Heart left ventricle (tissue), 16 donors: ENCODE measurements around the gene NPAS2. TPM values are rescaled to one million over a fixed set of nuclear protein-coding genes. Genes with fewer than 3 reads are reported as not detected.

Source experiments
- ATAC-seq, 4 donors: fragments of 200-7000 bp; cut with Tn5 transposase; one replicate each; pipeline ENCODE4 v1.9.1; 2020 to 2022; ENCODE audit warnings: moderate library complexity in 4 of 4, mild to moderate bottlenecking in 3 of 4, moderate number of reproducible peaks in 1 of 4
- DNase-seq, 5 donors: peaks; one replicate each; pipeline ENCODE4 v3.0.0-alpha.2; 2020
- H3K27ac ChIP-seq, 12 donors: fragments of 200-600 bp; sonication (generic) in 4 of 12; one replicate each; pipeline versions ENCODE4 v1.5.0 to v1.8.0; 2016 to 2022; ENCODE audit warnings: mild to moderate bottlenecking in 2 of 12
- H3K27me3 ChIP-seq, 9 donors: fragments of 200-600 bp; sonication (generic) in 2 of 9; one replicate each; pipeline versions ENCODE4 v1.5.1 to v1.8.0; 2016 to 2022; ENCODE audit warnings: mild to moderate bottlenecking in 3 of 9
- H3K36me3 ChIP-seq, 9 donors: fragments of 200-600 bp; sonication (generic) in 2 of 9; one replicate each; pipeline versions ENCODE4 v1.5.0 to v1.8.0; 2018 to 2022; ENCODE audit warnings: mild to moderate bottlenecking in 2 of 9
- H3K4me1 ChIP-seq, 12 donors: fragments of 200-600 bp; sonication (generic) in 4 of 12; one replicate each; pipeline versions ENCODE4 v1.5.0 to v1.8.0; 2016 to 2022; ENCODE audit warnings: mild to moderate bottlenecking in 3 of 12
- H3K4me3 ChIP-seq, 12 donors: fragments of 200-600 bp; sonication (generic) in 4 of 12; one replicate each; pipeline versions ENCODE4 v1.5.0 to v1.8.0; 2017 to 2022; ENCODE audit warnings: mild to moderate bottlenecking in 9 of 12, moderate library complexity in 4 of 12
- H3K9me3 ChIP-seq, 12 donors: fragments of 200-600 bp; sonication (generic) in 4 of 12; one replicate each; pipeline versions ENCODE4 v1.5.0 to v1.8.0; 2016 to 2022; ENCODE audit warnings: mild to moderate bottlenecking in 1 of 12
- POLR2A ChIP-seq, 2 donors: fragments of 450-650 bp; IDR thresholded peaks; one replicate each; pipeline ENCODE4 v1.6.1; 2017; ENCODE audit warnings: antibody characterized with exemption in 2 of 2, mild to moderate bottlenecking in 2 of 2, moderate library complexity in 2 of 2
- WGBS, 4 donors: extraction: QIAGEN DNeasy Blood & Tissue Kit in 2 of 4; methylation state at CpG; one replicate each; pipeline versions ENCODE4 v1.1.5 to v1.1.7; 2013 to 2018; 5-methylcytosine and 5-hydroxymethylcytosine counted together
- intact Hi-C, 10 donors: fragments of 100-400 bp; cut with DNase I; formaldehyde crosslinking; loops; one replicate each; pipeline versions ENCODE4 v1.11.1 to v1.14.2; 2022
- polyA plus RNA-seq, 2 donors: library from polyadenylated mRNA; stranded (reverse); fragments of 200-250 nt; gene quantifications; one replicate each; pipeline ENCODE4 v1.2.3, GENCODE V29; 2013
- total RNA-seq, 9 donors: library from RNA; depleted of rRNA in 2 of 9; stranded (reverse); fragments of >200 nt in 2 of 9; fragmentation: NEBNext Ultra II Directional in 3 of 9; extraction: Animal tissue kit (Norgen Biotek cat#: 25700) in 3 of 9; gene quantifications; one replicate each; pipeline versions ENCODE4 v1.1.0 to v1.2.4, GENCODE V29; 2016 to 2023
- TF ChIP-seq, protein P1 (sequence below), 12 donors: fragments of 200-600 bp; sonication (generic) in 4 of 12; IDR thresholded peaks; one replicate each; pipeline versions ENCODE4 v1.5.0 to v1.8.0; 2018 to 2022; ENCODE audit warnings: antibody characterized with exemption in 12 of 12, mild to moderate bottlenecking in 5 of 12
- donor health status: ischemic (EF 13 %, LVEDD 7.1; RV severe dilation, severe dysfunction).
- donor health status: healthy with polysubstance abuse.
- donor health status: DM: no; HTN: yes; CAD: no.
- donor health status: DM: no; HTN: no; CAD: no.
- donor health status: ischemic (EF 25% LVEDD 6.9; RV normal size, moderate dysfunction).
- donor health status: ischemic (EF 25% LVEDD 5.7; RV mildly dilated, moderate dysfunction).
- donor health status: healthy.
- donor health status: DM: yes; HTN: yes; CAD: no.
- donor health status: ischemic (EF 35%, LVEDD 5.7; RV mildly dilated, moderate dysfunction).
- donor health status: nonischemic (EF 11% LVEDD 7.7; RV severe dilation, severe dysfunction).
- donor health status: DM: yes; HTN: yes; CAD: no.
- donor health status: PGD.
- donor health status: ischemic (EF 29% LVEDD 5.4; RV normal size, mild dysfunction).
- donor health status: nonischemic (EF 23%, LVEDD 6.1; RV moderate dilation, normal function).

The NPAS2 gene
- total and polyA plus RNA-seq, 11 donors = 28.2 to 144 (median 43.3) TPM

DNA sequence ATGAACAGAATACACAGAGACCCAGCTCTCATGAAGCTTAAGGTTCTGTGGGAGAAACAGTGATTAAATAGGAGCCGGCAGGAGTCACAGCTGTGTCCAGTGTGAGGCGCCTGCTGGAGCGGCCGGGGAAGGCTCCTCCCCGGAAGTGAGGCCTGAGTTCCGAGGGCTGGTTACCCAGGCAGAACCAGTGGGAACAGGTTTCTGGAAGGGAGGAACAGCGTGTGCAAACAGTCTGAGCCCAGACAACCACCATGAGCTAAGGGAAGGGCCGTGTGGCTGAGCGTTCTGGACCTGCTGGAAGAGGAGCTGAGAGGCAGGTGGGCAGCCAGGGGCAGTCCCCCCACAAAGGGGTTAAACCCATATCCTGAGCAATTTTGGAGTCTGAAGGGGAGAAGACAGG is 26.0 kb upstream of the NPAS2 start:
- WGBS, 4 donors = 76 to 89% (median 83%) methylated on average over 9 of the region's 9 CpGs
- no peaks in the 10 kb centered on the region for H3K4me1 ChIP-seq
- TF ChIP-seq, protein P1, sequence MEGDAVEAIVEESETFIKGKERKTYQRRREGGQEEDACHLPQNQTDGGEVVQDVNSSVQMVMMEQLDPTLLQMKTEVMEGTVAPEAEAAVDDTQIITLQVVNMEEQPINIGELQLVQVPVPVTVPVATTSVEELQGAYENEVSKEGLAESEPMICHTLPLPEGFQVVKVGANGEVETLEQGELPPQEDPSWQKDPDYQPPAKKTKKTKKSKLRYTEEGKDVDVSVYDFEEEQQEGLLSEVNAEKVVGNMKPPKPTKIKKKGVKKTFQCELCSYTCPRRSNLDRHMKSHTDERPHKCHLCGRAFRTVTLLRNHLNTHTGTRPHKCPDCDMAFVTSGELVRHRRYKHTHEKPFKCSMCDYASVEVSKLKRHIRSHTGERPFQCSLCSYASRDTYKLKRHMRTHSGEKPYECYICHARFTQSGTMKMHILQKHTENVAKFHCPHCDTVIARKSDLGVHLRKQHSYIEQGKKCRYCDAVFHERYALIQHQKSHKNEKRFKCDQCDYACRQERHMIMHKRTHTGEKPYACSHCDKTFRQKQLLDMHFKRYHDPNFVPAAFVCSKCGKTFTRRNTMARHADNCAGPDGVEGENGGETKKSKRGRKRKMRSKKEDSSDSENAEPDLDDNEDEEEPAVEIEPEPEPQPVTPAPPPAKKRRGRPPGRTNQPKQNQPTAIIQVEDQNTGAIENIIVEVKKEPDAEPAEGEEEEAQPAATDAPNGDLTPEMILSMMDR (IDR thresholded peaks at IDR 0.05) = no peak
- TF ChIP-seq POLR2A (IDR thresholded peaks at IDR 0.05) = no peak
- H3K4me3 ChIP-seq = no peak overlapping the region
- no peaks in the 10 kb centered on the region for H3K36me3 ChIP-seq
- no peak for ATAC-seq
- no peaks in the 10 kb centered on the region for H3K27me3 ChIP-seq
- H3K9me3 ChIP-seq = no peaks in the 10 kb centered on the region
- no peak for DNase-seq
- intact Hi-C loops = no loop called here
- no peak overlapping the region for H3K27ac ChIP-seq

DNA sequence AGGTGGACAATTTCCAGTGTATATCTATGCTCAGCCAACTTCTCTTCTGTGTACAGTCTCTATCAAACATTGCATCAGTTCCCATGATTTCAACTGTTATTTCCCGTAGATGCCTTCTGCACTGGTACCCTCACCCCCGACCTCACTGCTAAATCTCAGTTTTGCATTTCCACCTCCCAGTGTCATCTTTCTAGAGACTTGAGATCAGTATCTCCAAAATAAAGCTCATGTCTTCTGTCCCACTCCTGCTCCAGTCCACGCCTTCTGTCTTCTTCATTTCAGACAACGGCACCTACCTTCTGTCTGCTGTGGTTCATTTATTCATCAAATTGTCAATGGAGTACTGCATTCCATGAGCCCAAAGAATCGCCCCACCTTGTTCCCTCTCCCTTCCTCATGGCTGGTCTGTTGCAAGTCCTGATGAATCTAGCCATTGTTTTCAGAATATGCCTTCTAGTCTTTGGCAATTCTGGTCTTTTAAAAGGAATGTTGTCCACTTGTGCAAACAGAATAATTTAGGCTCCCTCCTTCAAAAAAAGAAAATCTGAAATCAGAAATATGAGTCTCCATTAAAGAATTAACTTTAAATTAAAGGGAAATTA is 23.3 kb upstream of the NPAS2 start:
- Histone ChIP-seq H3K27ac (no peak overlapping the region), H3K9me3 (no peaks in the 10 kb centered on the region), H3K36me3 (no peaks in the 10 kb centered on the region), H3K4me1 (peaks cover 0 to 4% (median 0%) of the 10 kb centered on the region in 12 donors), H3K27me3 (no peaks in the 10 kb centered on the region), H3K4me3 (no peak overlapping the region)
- ATAC-seq (no peak), DNase-seq (no peak)
- WGBS, 4 donors = 88 to 94% (median 90%) methylated on average over 5 of the region's 5 CpGs
- no peak for TF ChIP-seq POLR2A (IDR thresholded peaks at IDR 0.05)
- TF ChIP-seq, protein P1 (IDR thresholded peaks at IDR 0.05) = no peak
- intact Hi-C loops = no loop called here

DNA sequence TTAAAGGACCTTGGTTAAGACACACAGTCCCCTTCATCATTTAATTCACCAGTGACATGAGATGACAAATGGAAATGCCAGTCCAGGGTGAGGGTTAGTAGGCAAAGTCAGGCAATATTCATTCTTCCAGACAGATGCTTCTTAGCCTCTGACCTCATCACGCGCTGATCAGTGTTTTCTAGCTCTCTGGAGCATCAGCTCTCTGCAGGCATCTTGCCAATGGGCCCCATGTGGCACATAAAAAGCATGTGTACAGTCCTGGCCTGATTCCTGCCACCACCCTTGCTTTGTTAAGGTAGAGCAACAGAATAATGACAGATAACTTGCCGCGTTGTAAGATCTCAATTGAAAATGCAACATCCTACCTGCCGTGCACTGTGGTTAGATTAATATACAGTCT is 20.3 kb upstream of the NPAS2 start:
- Histone ChIP-seq H3K4me3 (no peak overlapping the region), H3K4me1 (peaks cover 0 to 6% (median 0%) of the 10 kb centered on the region in 12 donors), H3K27me3 (no peaks in the 10 kb centered on the region), H3K36me3 (no peaks in the 10 kb centered on the region), H3K9me3 (no peaks in the 10 kb centered on the region), H3K27ac (no peak overlapping the region)
- 54 to 73% (median 62%) methylated on average over 5 of the region's 5 CpGs for WGBS, 4 donors
- intact Hi-C loops = loop anchor here in 1 of 10 donors (10.0 kb wide), 1 partner anchor 185 kb away; no protein-coding TSS in a partner anchor
- no peak for ATAC-seq
- no peak for TF ChIP-seq POLR2A (IDR thresholded peaks at IDR 0.05)
- TF ChIP-seq, protein P1 (IDR thresholded peaks at IDR 0.05) = no peak
- DNase-seq = no peak

DNA sequence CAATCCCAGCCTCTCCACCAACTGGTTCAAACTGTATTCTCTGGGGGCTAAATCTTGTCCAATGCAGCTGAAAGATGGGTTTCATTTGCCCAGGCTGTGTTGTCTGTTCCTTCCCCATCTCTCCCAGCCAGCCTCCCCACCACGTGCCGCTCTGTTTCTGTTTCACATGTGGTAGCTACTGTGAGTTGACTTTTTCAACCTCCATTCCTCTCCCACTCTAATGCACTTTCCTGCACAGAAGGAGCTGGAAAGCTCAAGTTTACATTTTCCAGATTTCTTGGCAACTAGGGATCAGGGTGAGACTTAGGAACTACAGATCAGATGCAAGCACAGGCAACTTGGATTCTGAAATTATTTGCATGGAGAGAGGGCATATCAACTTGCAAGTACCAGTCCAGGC is 19.0 kb upstream of the NPAS2 start:
- Histone ChIP-seq H3K27ac (peak overlapping the region in 1 of 12 donors; percentile 30), H3K4me1 (peaks cover 0 to 6% (median 0%) of the 10 kb centered on the region in 12 donors), H3K4me3 (no peak overlapping the region), H3K36me3 (no peaks in the 10 kb centered on the region), H3K27me3 (no peaks in the 10 kb centered on the region), H3K9me3 (no peaks in the 10 kb centered on the region)
- ATAC-seq (no peak), DNase-seq (no peak)
- intact Hi-C loops = loop anchor here in 1 of 10 donors (10.0 kb wide), 1 partner anchor 186 kb away; no protein-coding TSS in a partner anchor
- TF ChIP-seq, protein P1 (IDR thresholded peaks at IDR 0.05) = no peak
- TF ChIP-seq POLR2A (IDR thresholded peaks at IDR 0.05) = no peak
- 78 to 88% (median 81%) methylated on average over 2 of the region's 2 CpGs for WGBS, 4 donors
